Naive thymus-derived CD4-positive, alpha-beta T cell (primary cell): ENCODE measurements around the gene CYP11A1. TPM values are rescaled to one million over a fixed set of nuclear protein-coding genes. Genes with fewer than 3 reads are reported as not detected.
A peak's percentile ranks its signal among the peaks of the same experiment; 100 is the strongest.

Experiments
- ATAC-seq: fragments of 150-1000 bp; cut with Tn5 transposase; 2 replicates; pipeline ENCODE4 v1.10.0; 2021; ENCODE audit warnings: mild to moderate bottlenecking, moderate library complexity
- CTCF ChIA-PET: fragments of 350-600 bp; sonication (Branson Sonifier 250); formaldehyde crosslinking; loops from one replicate; lab custom pipeline; 2021; ENCODE audit warnings: antibody characterized with exemption; lab: Charles Lee
- POLR2A ChIA-PET: fragments of 350-600 bp; sonication (Branson Sonifier 250); formaldehyde crosslinking; loops from one replicate; lab custom pipeline; 2021; ENCODE audit warnings: antibody characterized with exemption, inconsistent platforms; lab: Charles Lee
- DNase-seq, 9 donors: peaks; one replicate each; pipeline versions ENCODE4 v3.0.0 to v3.0.0-alpha.2; 2020 to 2022; ENCODE audit warnings: mixed read lengths in 1 of 9
- H3K27ac ChIP-seq: one replicate; pipeline ENCODE4 v1.7.0; 2013; ENCODE audit warnings: mild to moderate bottlenecking, low read depth, low read length, moderate library complexity
- H3K27me3 ChIP-seq, 2 donors: one replicate each; pipeline ENCODE4 v1.7.0; 2013; ENCODE audit warnings: low read length in 2 of 2, mild to moderate bottlenecking in 2 of 2, moderate library complexity in 2 of 2; ENCODE audit not compliant: control insufficient read depth in 2 of 2, insufficient read depth in 2 of 2
- H3K36me3 ChIP-seq, 3 experiments: 1 replicate in 2 of 3; 2 replicates in 1 of 3; pipeline ENCODE4 v1.7.0; 2013; ENCODE audit warnings: low read length in 3 of 3, mild to moderate bottlenecking in 3 of 3, moderate library complexity in 1 of 3; ENCODE audit not compliant: insufficient read depth in 3 of 3, control insufficient read depth in 2 of 3
- H3K4me1 ChIP-seq, 2 donors: one replicate each; pipeline ENCODE4 v1.7.0; 2013; ENCODE audit warnings: low read length in 2 of 2, mild to moderate bottlenecking in 2 of 2, moderate library complexity in 1 of 2; ENCODE audit not compliant: control insufficient read depth in 2 of 2, insufficient read depth in 2 of 2
- H3K4me3 ChIP-seq: 2 replicates; pipeline ENCODE4 v1.7.0; 2013; ENCODE audit warnings: mild to moderate bottlenecking, low read length
- H3K9me3 ChIP-seq, 3 experiments: 1 replicate in 2 of 3; 2 replicates in 1 of 3; pipeline ENCODE4 v1.7.0; 2013; ENCODE audit warnings: low read length in 3 of 3; ENCODE audit not compliant: control insufficient read depth in 2 of 3
- H3K27ac Mint-ChIP-seq, 9 donors: one replicate each; pipeline ENCODE4 v1.8.0; 2020 to 2022; ENCODE audit warnings: mixed read lengths in 9 of 9, mild to moderate bottlenecking in 8 of 9, moderate library complexity in 5 of 9, inconsistent platforms in 2 of 9
- H3K27me3 Mint-ChIP-seq, 5 donors: one replicate each; pipeline ENCODE4 v1.8.0; 2021 to 2022; ENCODE audit warnings: mixed read lengths in 5 of 5, mild to moderate bottlenecking in 1 of 5
- H3K36me3 Mint-ChIP-seq, 5 donors: one replicate each; pipeline ENCODE4 v1.8.0; 2020 to 2022; ENCODE audit warnings: mixed read lengths in 5 of 5, mild to moderate bottlenecking in 3 of 5, inconsistent platforms in 1 of 5
- H3K4me1 Mint-ChIP-seq, 7 donors: one replicate each; pipeline ENCODE4 v1.8.0; 2020 to 2022; ENCODE audit warnings: mixed read lengths in 7 of 7, mild to moderate bottlenecking in 3 of 7, inconsistent platforms in 1 of 7
- H3K4me3 Mint-ChIP-seq, 10 donors: one replicate each; pipeline ENCODE4 v1.8.0; 2020 to 2022; ENCODE audit warnings: mild to moderate bottlenecking in 10 of 10, mixed read lengths in 10 of 10, moderate library complexity in 6 of 10, inconsistent platforms in 2 of 10
- H3K9me3 Mint-ChIP-seq, 11 donors: one replicate each; pipeline ENCODE4 v1.8.0; 2020 to 2022; ENCODE audit warnings: mixed read lengths in 11 of 11, mild to moderate bottlenecking in 4 of 11, inconsistent platforms in 1 of 11, moderate library complexity in 1 of 11
- intact Hi-C, 2 donors: fragments of 100-400 bp; cut with micrococcal nuclease; formaldehyde crosslinking; loops; one replicate each; pipeline ENCODE4 v1.15.1; 2023
- polyA plus RNA-seq, 2 donors: library from polyadenylated mRNA; unstranded; fragments of 300-500 nt; fragmentation: Illumina TruSeq; gene quantifications; one replicate each; pipeline ENCODE4 v1.2.3, GENCODE V29; 2021
- total RNA-seq, 6 experiments: library from RNA in 5 of 6; stranded (reverse) in 5 of 6; gene quantifications; 1 replicate in 5 of 6; 2 replicates in 1 of 6; pipeline ENCODE4 v1.2.3 and lab custom pipeline; 2021 to 2026

CYP11A1 gene
- total RNA-seq = 1 to 10 TPM in 1 of 5 experiments, under 1 TPM in 1, not detected in 3; 0.58 to 1.0 TPM
- polyA plus RNA-seq = not detected
- not detected for total RNA-seq (lab: John Stamatoyannopoulos, UW)

DNA sequence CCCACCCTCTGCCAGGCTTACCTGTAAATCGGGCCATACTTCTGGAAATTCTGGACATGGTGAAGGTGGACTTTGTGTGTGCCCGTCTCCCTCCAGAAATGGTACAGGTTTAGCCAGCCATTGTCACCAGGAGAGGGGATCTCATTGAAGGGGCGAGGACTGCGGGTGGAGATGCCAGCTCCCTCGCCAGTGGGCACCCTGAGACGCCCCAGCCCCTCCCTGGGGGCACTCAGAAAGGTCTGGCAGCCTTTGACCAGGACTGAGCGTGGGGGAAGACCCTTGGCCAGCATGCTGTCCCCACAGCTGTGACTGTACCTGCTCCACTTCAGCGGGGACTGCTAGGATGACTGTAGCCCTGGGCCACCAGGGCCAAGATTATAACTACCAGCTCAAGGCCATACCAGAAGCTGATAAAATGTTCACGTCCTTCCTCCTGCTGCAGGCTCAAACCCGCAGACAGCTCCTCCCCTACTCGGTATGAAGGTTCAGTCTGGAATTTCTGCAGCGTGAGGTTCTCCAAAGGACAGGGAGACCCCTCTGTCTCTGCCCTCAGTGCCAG, at the start of gene CYP11A1:
Gene CYP11A1 (minus strand): TSS at position 351 of the 559 bp plus-strand sequence. CDS start 61 bp downstream, at position 290.
- ChIA-PET CTCF (interaction anchor here (0.6 kb wide), 1 partner anchor 121 kb away, joined by 4 read pairs; no protein-coding TSS in a partner anchor), POLR2A (no interaction called here)
- no peak for ATAC-seq
- no peak within 1 kb of the TSS for H3K4me3 ChIP-seq
- intact Hi-C loops = no loop called here
- peaks cover 16 to 83% (median 33%) of the 10 kb centered on the region in 5 donors for H3K27me3 Mint-ChIP-seq
- H3K27ac Mint-ChIP-seq = no peak within 1 kb of the TSS
- peaks cover 0 to 3% (median 0%) of the 10 kb centered on the region in 11 donors for H3K9me3 Mint-ChIP-seq
- H3K9me3 ChIP-seq = no peaks in the 10 kb centered on the region
- H3K27ac ChIP-seq = no peak within 1 kb of the TSS
- H3K4me1 Mint-ChIP-seq = peaks cover 0 to 4% (median 3%) of the 10 kb centered on the region in 7 donors
- H3K36me3 Mint-ChIP-seq = no peaks in the 10 kb centered on the region
- H3K4me1 ChIP-seq = peaks cover 0 to 3% of the 10 kb centered on the region in 2 donors
- peaks cover 0 to 5% of the 10 kb centered on the region in 2 donors for H3K27me3 ChIP-seq
- peak in 1 of 9 donors; percentile 20 for DNase-seq
- no peaks in the 10 kb centered on the region for H3K36me3 ChIP-seq
- H3K4me3 Mint-ChIP-seq = peak within 1 kb of the TSS in 6 of 10 donors; percentile 10 to 65 (median 44)

DNA sequence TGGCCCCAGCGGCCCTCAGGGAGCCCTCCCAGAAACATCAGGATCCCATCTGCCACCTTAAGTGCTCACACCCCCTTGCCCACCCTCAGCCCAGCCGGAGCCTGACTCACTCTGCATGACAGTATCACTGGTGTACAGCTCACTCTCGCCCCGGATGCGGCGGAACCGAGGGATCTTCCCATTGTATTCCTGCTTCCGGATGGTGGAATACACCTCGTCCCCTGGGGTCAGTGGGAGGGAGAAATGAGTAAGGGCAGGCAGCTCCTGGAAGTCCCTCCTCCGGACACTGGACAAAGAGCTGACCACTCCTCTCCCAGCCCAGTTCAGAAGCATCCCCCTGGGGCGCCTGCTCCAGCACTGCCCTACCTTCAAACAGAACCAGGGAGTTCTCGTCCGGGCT, 49.8 kb upstream of the CYP11A1 start:
- H3K27ac ChIP-seq = no peak overlapping the region
- POLR2A ChIA-PET = no interaction called here
- H3K27me3 Mint-ChIP-seq = no peaks in the 10 kb centered on the region
- peaks cover 0 to 22% of the 10 kb centered on the region in 2 donors for H3K4me1 ChIP-seq
- no peaks in the 10 kb centered on the region for H3K9me3 ChIP-seq
- no peak for DNase-seq
- no peaks in the 10 kb centered on the region for H3K27me3 ChIP-seq
- no peak overlapping the region for H3K27ac Mint-ChIP-seq
- no peak overlapping the region for H3K4me3 Mint-ChIP-seq
- peaks cover 0 to 10% (median 0%) of the 10 kb centered on the region in 3 experiments for H3K36me3 ChIP-seq
- no peak overlapping the region for H3K4me3 ChIP-seq
- CTCF ChIA-PET = no interaction called here
- peaks cover 0 to 42% (median 4%) of the 10 kb centered on the region in 7 donors for H3K4me1 Mint-ChIP-seq
- intact Hi-C loops = no loop called here
- no peaks in the 10 kb centered on the region for H3K9me3 Mint-ChIP-seq
- peaks cover 0 to 14% (median 0%) of the 10 kb centered on the region in 5 donors for H3K36me3 Mint-ChIP-seq
- ATAC-seq = no peak

DNA sequence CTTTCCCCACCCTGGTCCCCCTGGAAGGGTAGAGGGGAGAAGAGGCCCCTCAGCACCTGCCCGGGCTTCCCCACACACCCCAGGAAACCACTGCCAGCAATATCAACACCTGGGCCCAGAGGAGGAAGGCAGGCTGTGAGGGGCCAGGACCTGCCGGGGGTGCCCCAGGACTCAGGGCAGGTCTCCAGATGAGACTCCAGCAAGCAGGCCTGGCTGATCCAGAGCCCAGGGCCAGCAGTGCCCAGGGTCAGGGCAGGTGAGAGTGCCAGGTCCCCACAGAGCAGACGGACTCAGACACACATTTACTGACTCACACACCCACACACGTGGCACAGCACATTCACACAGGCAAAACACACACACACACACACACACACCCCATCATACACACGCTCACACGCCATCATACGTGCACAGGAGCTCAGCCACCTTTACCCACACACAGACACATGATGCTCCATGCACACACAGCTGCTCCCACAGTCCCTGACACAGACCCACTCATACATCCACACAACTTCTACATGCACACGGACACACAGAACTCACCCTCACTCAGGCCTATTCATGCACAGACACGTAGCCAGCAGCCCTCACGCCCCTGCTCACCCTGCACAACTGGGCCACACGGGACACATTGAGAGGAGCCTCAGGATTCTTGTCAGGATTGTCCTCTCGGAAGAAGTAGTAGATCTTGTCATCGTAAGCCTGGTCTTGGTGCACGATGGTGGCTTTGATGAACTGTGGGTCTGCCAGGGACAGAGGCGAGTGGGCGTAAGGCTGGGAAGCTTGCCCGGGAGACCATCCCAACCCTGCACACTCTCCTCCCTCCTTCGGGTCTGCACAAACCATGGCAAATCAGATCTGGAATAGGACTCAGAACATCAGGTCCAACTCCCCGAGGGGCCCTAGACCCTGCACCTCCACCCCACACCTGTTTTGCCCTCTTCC, 48.8 kb upstream of the CYP11A1 start:
- ATAC-seq (no peak), DNase-seq (no peak)
- H3K4me3 Mint-ChIP-seq = peak overlapping the region in 1 of 10 donors; percentile 10

DNA sequence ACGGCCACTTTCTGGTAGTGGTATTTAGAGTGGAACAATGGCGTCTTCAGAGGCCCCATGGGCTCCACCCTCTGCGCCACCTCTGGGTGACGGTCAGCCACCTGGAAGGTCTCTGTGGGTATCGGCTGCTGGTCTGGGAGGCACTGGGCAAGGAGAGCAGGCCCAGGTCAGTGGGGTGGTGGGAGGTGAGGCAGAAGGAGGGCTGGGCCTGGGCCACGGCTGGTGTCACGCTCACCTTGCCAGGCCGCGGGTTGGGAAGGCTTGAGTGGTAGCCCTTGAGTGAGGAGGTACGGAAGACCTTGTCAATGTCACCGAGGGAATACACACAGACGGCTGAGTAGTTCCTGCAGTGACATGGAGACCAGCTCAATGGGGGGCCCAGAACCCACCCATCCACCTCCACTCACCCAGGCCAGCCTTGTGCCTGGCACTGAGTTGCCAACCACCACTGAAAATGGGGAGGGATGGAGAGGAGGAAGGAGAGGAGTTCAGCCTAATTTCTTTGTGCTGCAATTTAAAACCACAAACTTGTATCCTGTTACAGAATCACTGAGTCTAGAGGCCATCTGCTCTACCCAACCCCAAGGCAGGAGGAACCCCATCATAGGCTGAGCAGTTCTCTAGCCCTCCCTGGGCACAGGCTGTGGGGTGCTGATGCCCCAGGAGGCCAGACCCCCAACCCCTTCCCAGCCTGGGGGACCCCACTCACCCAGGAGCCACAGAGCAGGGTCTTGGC, 47.3 kb upstream of the CYP11A1 start:
- Mint-ChIP-seq H3K27ac (peak overlapping the region in 1 of 9 donors; percentile 53), H3K4me1 (peaks cover 0 to 30% (median 0%) of the 10 kb centered on the region in 7 donors), H3K36me3 (peaks cover 0 to 12% (median 0%) of the 10 kb centered on the region in 5 donors), H3K9me3 (no peaks in the 10 kb centered on the region), H3K27me3 (no peaks in the 10 kb centered on the region), H3K4me3 (peak overlapping the region in 1 of 10 donors; percentile 24)
- H3K27me3 ChIP-seq = no peaks in the 10 kb centered on the region
- H3K4me3 ChIP-seq = no peak overlapping the region
- no peak overlapping the region for H3K27ac ChIP-seq
- peaks cover 0 to 3% of the 10 kb centered on the region in 2 donors for H3K4me1 ChIP-seq
- ChIA-PET POLR2A (interaction anchor here (0.6 kb wide), 1 partner anchor 427 kb away, joined by 3 read pairs; no protein-coding TSS in a partner anchor), CTCF (no interaction called here)
- intact Hi-C loops = no loop called here
- no peaks in the 10 kb centered on the region for H3K9me3 ChIP-seq
- no peak for DNase-seq
- peaks cover 0 to 10% (median 0%) of the 10 kb centered on the region in 3 experiments for H3K36me3 ChIP-seq
- no peak for ATAC-seq

More for the DNA sequence above, 48.8 kb upstream of the CYP11A1 start:
- H3K9me3 Mint-ChIP-seq = no peaks in the 10 kb centered on the region
- ChIA-PET POLR2A (no interaction called here), CTCF (no interaction called here)
- peaks cover 0 to 39% (median 4%) of the 10 kb centered on the region in 7 donors for H3K4me1 Mint-ChIP-seq
- peaks cover 0 to 12% (median 0%) of the 10 kb centered on the region in 5 donors for H3K36me3 Mint-ChIP-seq
- Histone ChIP-seq H3K9me3 (no peaks in the 10 kb centered on the region), H3K36me3 (peaks cover 0 to 10% (median 0%) of the 10 kb centered on the region in 3 experiments), H3K27me3 (no peaks in the 10 kb centered on the region), H3K4me3 (no peak overlapping the region), H3K4me1 (peaks cover 0 to 18% of the 10 kb centered on the region in 2 donors), H3K27ac (no peak overlapping the region)
- peak overlapping the region in 4 of 9 donors; percentile 23 to 70 (median 44) for H3K27ac Mint-ChIP-seq
- intact Hi-C loops = no loop called here
- H3K27me3 Mint-ChIP-seq = no peaks in the 10 kb centered on the region

DNA sequence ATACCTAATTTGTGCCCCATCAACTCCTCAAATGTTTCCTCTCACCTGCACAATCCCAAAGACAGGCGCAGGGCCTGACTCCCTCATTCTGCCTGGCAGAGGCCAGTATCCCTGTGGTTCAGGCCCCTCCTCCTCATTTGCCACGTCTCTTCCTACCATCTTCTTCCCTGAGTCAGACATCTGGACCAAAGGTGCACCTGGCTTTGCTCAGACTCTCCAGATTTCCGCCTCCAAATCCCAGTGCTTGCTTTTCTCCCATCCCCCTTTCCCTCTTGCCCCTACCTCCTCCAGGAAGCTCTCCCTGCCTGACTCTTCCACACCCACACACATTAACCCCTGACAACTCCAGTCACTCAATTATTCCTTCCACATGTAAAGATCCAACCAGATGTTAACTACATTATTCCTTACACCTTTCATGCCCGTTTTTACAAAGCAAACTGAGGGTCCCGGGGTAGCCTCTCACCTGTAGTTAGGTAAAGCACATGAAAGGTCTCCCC, 46.7 kb upstream of the CYP11A1 start:
- no peak for ATAC-seq
- DNase-seq = no peak
- Mint-ChIP-seq H3K4me1 (peaks cover 0 to 26% (median 0%) of the 10 kb centered on the region in 7 donors), H3K4me3 (no peak overlapping the region), H3K27me3 (no peaks in the 10 kb centered on the region), H3K36me3 (peaks cover 0 to 12% (median 0%) of the 10 kb centered on the region in 5 donors), H3K9me3 (no peaks in the 10 kb centered on the region), H3K27ac (no peak overlapping the region)
- no peak overlapping the region for H3K4me3 ChIP-seq
- no peaks in the 10 kb centered on the region for H3K4me1 ChIP-seq
- H3K9me3 ChIP-seq = no peaks in the 10 kb centered on the region
- intact Hi-C loops = no loop called here
- H3K27ac ChIP-seq = no peak overlapping the region
- POLR2A ChIA-PET = interaction anchor here (0.6 kb wide), 1 partner anchor 428 kb away, joined by 3 read pairs; no protein-coding TSS in a partner anchor
- peaks cover 0 to 10% (median 0%) of the 10 kb centered on the region in 3 experiments for H3K36me3 ChIP-seq
- CTCF ChIA-PET = no interaction called here
- H3K27me3 ChIP-seq = no peaks in the 10 kb centered on the region
